KMS-11 (cell line): ENCODE measurements around the gene FOXA1.

Source experiments
- H2AFZ ChIP-seq: fragments of 200-600 bp; sonication (generic); 2 replicates; pipeline ENCODE4 v1.6.1; 2016; ENCODE audit warnings: antibody characterized with exemption, mixed run types, low read depth
- H3K27ac ChIP-seq: fragments of 200-600 bp; sonication (generic); 2 replicates; pipeline ENCODE4 v1.6.1; 2016; ENCODE audit warnings: mild to moderate bottlenecking, mixed run types
- H3K27me3 ChIP-seq: fragments of 200-600 bp; sonication (generic); 2 replicates; pipeline ENCODE4 v1.6.1; 2017; ENCODE audit warnings: mild to moderate bottlenecking, low read depth, mixed run types, moderate library complexity; ENCODE audit not compliant: insufficient read depth
- H3K36me3 ChIP-seq: fragments of 200-600 bp; sonication (generic); 2 replicates; pipeline ENCODE4 v1.6.1; 2017; ENCODE audit warnings: mild to moderate bottlenecking, mixed run types; ENCODE audit not compliant: insufficient read depth
- H3K4me1 ChIP-seq: fragments of 200-600 bp; sonication (generic); 2 replicates; pipeline ENCODE4 v1.6.1; 2016; ENCODE audit warnings: mild to moderate bottlenecking, low read depth, mixed run types; ENCODE audit not compliant: poor library complexity, severe bottlenecking
- H3K4me2 ChIP-seq: fragments of 200-600 bp; sonication (generic); 2 replicates; pipeline ENCODE4 v1.7.0; 2016; ENCODE audit warnings: mild to moderate bottlenecking, mixed run types
- H3K4me3 ChIP-seq: fragments of 200-600 bp; sonication (generic); IDR thresholded peaks from 2 replicates; pipeline ENCODE4 v1.6.1; 2017; ENCODE audit warnings: low read depth, low read length, mixed read lengths; ENCODE audit not compliant: insufficient read depth
- H3K79me2 ChIP-seq: fragments of 200-600 bp; sonication (generic); 2 replicates; pipeline ENCODE4 v1.6.1; 2016; ENCODE audit warnings: low read depth, mixed run types; ENCODE audit not compliant: insufficient read depth
- H3K9ac ChIP-seq: fragments of 200-600 bp; sonication (generic); 2 replicates; pipeline ENCODE4 v1.6.1; 2016; ENCODE audit warnings: mild to moderate bottlenecking, mixed run types
- H4K20me1 ChIP-seq: fragments of 200-600 bp; sonication (generic); 2 replicates; pipeline ENCODE4 v1.6.1; 2016; ENCODE audit warnings: mild to moderate bottlenecking, mixed run types; ENCODE audit not compliant: insufficient read depth
- TF ChIP-seq, protein P1 (sequence below): fragments of 200-600 bp; sonication (generic); conservative IDR thresholded peaks from 2 replicates; pipeline ENCODE4 v1.6.1; 2017; ENCODE audit warnings: low read depth, mild to moderate bottlenecking, antibody characterized with exemption, low read length, moderate library complexity, mixed read lengths

Gene FOXA1

GRCh38 chr14:37553935-37554550 is 41.0 kb downstream of the FOXA1 start:
- Histone ChIP-seq H3K79me2 (no peaks in the 10 kb centered on the region), H4K20me1 (no peaks in the 10 kb centered on the region), H3K9ac (no peak overlapping the region), H2AFZ (no peak overlapping the region), H3K4me1 (peaks cover 17% of the 10 kb centered on the region), H3K4me3 (no peak overlapping the region), H3K27ac (no peak overlapping the region), H3K27me3 (no peaks in the 10 kb centered on the region), H3K36me3 (no peaks in the 10 kb centered on the region), H3K4me2 (no peak overlapping the region)
- TF ChIP-seq, protein P1, sequence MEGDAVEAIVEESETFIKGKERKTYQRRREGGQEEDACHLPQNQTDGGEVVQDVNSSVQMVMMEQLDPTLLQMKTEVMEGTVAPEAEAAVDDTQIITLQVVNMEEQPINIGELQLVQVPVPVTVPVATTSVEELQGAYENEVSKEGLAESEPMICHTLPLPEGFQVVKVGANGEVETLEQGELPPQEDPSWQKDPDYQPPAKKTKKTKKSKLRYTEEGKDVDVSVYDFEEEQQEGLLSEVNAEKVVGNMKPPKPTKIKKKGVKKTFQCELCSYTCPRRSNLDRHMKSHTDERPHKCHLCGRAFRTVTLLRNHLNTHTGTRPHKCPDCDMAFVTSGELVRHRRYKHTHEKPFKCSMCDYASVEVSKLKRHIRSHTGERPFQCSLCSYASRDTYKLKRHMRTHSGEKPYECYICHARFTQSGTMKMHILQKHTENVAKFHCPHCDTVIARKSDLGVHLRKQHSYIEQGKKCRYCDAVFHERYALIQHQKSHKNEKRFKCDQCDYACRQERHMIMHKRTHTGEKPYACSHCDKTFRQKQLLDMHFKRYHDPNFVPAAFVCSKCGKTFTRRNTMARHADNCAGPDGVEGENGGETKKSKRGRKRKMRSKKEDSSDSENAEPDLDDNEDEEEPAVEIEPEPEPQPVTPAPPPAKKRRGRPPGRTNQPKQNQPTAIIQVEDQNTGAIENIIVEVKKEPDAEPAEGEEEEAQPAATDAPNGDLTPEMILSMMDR: no peak

GRCh38 chr14:37551119-37551518 is 43.9 kb downstream of the FOXA1 start:
- no peak overlapping the region for H3K4me3 ChIP-seq
- no peaks in the 10 kb centered on the region for H3K79me2 ChIP-seq
- no peaks in the 10 kb centered on the region for H3K27me3 ChIP-seq
- H3K4me1 ChIP-seq: peaks cover 17% of the 10 kb centered on the region
- H3K9ac ChIP-seq: no peak overlapping the region
- H3K36me3 ChIP-seq: no peaks in the 10 kb centered on the region
- no peaks in the 10 kb centered on the region for H4K20me1 ChIP-seq
- H2AFZ ChIP-seq: no peak overlapping the region
- no peak overlapping the region for H3K27ac ChIP-seq
- TF ChIP-seq, protein P1: no peak
- H3K4me2 ChIP-seq: no peak overlapping the region

DNA sequence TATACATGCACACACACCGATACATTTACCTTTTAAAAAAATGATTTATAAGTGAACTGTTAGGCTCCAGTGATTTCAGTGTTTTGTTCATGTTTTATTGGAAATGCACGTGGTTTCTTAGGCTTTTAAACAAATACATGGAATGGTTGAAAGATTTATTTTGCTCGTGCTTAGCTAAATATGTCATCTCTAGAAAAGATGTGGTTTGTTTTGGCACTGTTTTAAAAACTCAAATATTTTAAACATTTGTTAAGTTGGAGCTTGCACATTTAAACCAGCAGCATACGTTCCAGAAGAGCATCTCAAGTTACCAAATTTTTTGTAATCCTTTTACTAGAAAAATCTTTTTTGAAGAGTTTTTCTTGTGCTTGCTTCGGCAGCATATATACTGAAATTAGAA is 44.5 kb downstream of the FOXA1 start:
- TF ChIP-seq, protein P1: no peak
- peaks cover 17% of the 10 kb centered on the region for H3K4me1 ChIP-seq
- H2AFZ ChIP-seq: no peak overlapping the region
- no peaks in the 10 kb centered on the region for H3K36me3 ChIP-seq
- H3K4me3 ChIP-seq: no peak overlapping the region
- no peaks in the 10 kb centered on the region for H3K79me2 ChIP-seq
- H3K27ac ChIP-seq: no peak overlapping the region
- no peak overlapping the region for H3K4me2 ChIP-seq
- H3K9ac ChIP-seq: no peak overlapping the region
- H4K20me1 ChIP-seq: no peaks in the 10 kb centered on the region
- H3K27me3 ChIP-seq: no peaks in the 10 kb centered on the region

GRCh38 chr14:37546621-37547447 is 48.2 kb downstream of the FOXA1 start:
- Histone ChIP-seq H3K4me1 (no peaks in the 10 kb centered on the region), H3K9ac (no peak overlapping the region), H4K20me1 (no peaks in the 10 kb centered on the region), H3K4me2 (no peak overlapping the region), H3K79me2 (no peaks in the 10 kb centered on the region), H3K27ac (no peak overlapping the region), H3K27me3 (no peaks in the 10 kb centered on the region), H3K36me3 (no peaks in the 10 kb centered on the region), H3K4me3 (no peak overlapping the region), H2AFZ (no peak overlapping the region)
- TF ChIP-seq, protein P1: no peak
